ENCODE results near the gene WNT8A.

DNA sequence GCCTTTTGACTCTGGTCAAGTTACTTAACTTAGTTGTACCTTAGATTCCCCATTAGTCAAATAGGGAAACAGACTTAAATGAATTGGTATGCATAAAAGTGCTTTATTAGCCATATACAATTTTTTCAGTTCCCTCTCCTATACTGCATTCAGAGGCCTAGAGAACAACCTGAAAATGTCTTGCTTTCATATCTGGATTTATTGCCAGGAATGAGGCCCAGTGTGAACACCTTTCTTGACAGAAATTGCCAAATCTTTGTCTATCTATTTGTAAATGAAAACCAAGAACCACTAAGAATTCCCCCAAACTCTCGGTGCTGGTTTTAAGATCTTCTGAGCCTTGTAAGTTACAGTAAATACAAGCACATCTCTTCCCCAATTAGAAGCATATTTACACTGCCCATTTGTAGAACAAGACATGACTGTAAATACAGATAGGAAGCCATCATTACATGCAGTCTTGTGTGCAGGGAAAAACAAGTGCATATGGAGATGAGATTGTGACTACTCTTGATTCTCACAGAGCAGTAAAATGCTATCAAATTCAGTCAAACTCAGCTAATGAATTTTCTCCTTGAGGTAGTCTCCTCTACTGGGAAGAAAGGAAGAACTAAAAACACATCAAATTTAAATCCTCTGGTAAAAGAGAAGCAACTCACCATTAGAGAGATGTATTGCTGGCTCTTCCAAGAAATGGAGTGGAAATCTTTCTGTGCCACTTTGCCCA, 45.8 kb upstream of the WNT8A start:
- TF ChIP-seq, protein P1, sequence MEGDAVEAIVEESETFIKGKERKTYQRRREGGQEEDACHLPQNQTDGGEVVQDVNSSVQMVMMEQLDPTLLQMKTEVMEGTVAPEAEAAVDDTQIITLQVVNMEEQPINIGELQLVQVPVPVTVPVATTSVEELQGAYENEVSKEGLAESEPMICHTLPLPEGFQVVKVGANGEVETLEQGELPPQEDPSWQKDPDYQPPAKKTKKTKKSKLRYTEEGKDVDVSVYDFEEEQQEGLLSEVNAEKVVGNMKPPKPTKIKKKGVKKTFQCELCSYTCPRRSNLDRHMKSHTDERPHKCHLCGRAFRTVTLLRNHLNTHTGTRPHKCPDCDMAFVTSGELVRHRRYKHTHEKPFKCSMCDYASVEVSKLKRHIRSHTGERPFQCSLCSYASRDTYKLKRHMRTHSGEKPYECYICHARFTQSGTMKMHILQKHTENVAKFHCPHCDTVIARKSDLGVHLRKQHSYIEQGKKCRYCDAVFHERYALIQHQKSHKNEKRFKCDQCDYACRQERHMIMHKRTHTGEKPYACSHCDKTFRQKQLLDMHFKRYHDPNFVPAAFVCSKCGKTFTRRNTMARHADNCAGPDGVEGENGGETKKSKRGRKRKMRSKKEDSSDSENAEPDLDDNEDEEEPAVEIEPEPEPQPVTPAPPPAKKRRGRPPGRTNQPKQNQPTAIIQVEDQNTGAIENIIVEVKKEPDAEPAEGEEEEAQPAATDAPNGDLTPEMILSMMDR (IDR thresholded peaks at IDR 0.05; ENCODE audit: low read depth, low read length), result no peak
- TF ChIP-seq POLR2A (IDR thresholded peaks at IDR 0.05; ENCODE audit: extremely low read depth, insufficient read length), result no peak
